Karpas-422 (cell line): ENCODE measurements around the gene KDM4B. TPM values are rescaled to one million over a fixed set of nuclear protein-coding genes. Genes with fewer than 3 reads are reported as not detected.

ENCODE experiments used
- DNase-seq: peaks from one replicate; pipeline ENCODE4 v3.0.0-alpha.2; 2015
- H2AFZ ChIP-seq: fragments of 200-600 bp; sonication (generic); 2 replicates; pipeline ENCODE4 v1.6.1; 2014; ENCODE audit warnings: antibody characterized with exemption, low read length, mixed read lengths
- H3K27ac ChIP-seq: fragments of 200-600 bp; sonication (generic); 2 replicates; pipeline ENCODE4 v1.5.1; 2014; ENCODE audit warnings: mild to moderate bottlenecking, low read length, moderate library complexity
- H3K27me3 ChIP-seq: fragments of 200-600 bp; sonication (generic); 2 replicates; pipeline ENCODE4 v1.6.1; 2014; ENCODE audit warnings: low read length, mixed read lengths
- H3K36me3 ChIP-seq: fragments of 200-600 bp; sonication (generic); 2 replicates; pipeline ENCODE4 v1.6.1; 2014; ENCODE audit warnings: low read length, mixed read lengths; ENCODE audit not compliant: insufficient read depth
- H3K4me1 ChIP-seq: fragments of 200-600 bp; sonication (generic); 2 replicates; pipeline ENCODE4 v1.6.1; 2014; ENCODE audit warnings: mild to moderate bottlenecking, low read length, mixed read lengths
- H3K4me2 ChIP-seq: fragments of 200-600 bp; sonication (generic); 2 replicates; pipeline ENCODE4 v1.6.1; 2014; ENCODE audit warnings: low read length, low read depth, mild to moderate bottlenecking; ENCODE audit not compliant: poor library complexity, severe bottlenecking
- H3K4me3 ChIP-seq: fragments of 200-600 bp; sonication (generic); 2 replicates; pipeline ENCODE4 v1.5.1; 2014; ENCODE audit warnings: mild to moderate bottlenecking, antibody characterized with exemption, low read length, mixed read lengths
- H3K79me2 ChIP-seq: fragments of 200-600 bp; sonication (generic); 2 replicates; pipeline ENCODE4 v1.6.1; 2014; ENCODE audit warnings: mild to moderate bottlenecking, low read length, mixed read lengths
- H3K9ac ChIP-seq: fragments of 200-600 bp; sonication (generic); 2 replicates; pipeline ENCODE4 v1.6.0; 2014; ENCODE audit warnings: low read length
- H3K9me2 ChIP-seq: fragments of 200-600 bp; sonication (generic), shearing (Covaris generic); replicated peaks from 2 replicates; pipeline ENCODE4 v1.6.0; 2014; ENCODE audit warnings: mild to moderate bottlenecking, low read length, moderate library complexity; ENCODE audit not compliant: insufficient read depth
- H3K9me3 ChIP-seq: fragments of 300-700, 200-600 bp; sonication (generic); 2 replicates; pipeline ENCODE4 v1.6.1; 2014; ENCODE audit warnings: low read length, mixed read lengths
- H4K20me1 ChIP-seq: fragments of 200-600 bp; sonication (generic); 2 replicates; pipeline ENCODE4 v1.6.1; 2014; ENCODE audit warnings: mild to moderate bottlenecking, antibody characterized with exemption, low read length, low read depth; ENCODE audit not compliant: insufficient read depth
- total RNA-seq: library from RNA; depleted of rRNA; stranded (reverse); fragments of >200 nt; shearing (Covaris generic); gene quantifications from 2 replicates; pipeline ENCODE4 v1.2.3, GENCODE V29; 2014; ENCODE audit warnings: low replicate concordance

KDM4B gene
- total RNA-seq, 1 experiment from 2014 or later: 50.8 TPM

DNA sequence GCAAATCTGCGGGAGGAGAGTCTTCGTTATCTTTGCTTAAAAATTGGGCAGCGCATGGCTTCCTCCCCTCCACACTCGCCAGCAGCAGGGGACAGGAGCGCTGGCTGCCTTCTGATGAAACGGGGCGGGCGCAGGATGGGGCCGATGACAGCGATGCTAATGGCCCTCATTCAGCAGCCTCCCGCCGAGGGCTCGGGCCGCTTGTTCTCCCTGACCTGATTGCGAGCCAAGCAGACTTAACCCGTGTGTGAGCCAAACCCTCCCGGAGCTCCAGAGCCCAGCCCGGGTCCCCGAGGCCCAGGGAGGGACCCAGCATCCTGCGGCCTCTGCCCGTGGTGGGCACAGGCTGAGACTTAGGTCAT lies 90.3 kb downstream of the KDM4B start:
- no peaks in the 10 kb centered on the region for H3K79me2 ChIP-seq
- no peaks in the 10 kb centered on the region for H3K4me1 ChIP-seq
- H3K27me3 ChIP-seq: no peaks in the 10 kb centered on the region
- peaks cover 7% of the 10 kb centered on the region; the same call in 1 of the 2 replicates for H3K36me3 ChIP-seq
- no peaks in the 10 kb centered on the region for H3K9me2 ChIP-seq
- H4K20me1 ChIP-seq: no peaks in the 10 kb centered on the region
- no peaks in the 10 kb centered on the region; the same call in 1 of the 2 replicates for H3K9me3 ChIP-seq
- no peak overlapping the region for H3K4me3 ChIP-seq
- H3K4me2 ChIP-seq: no peak overlapping the region
- no peak overlapping the region for H3K9ac ChIP-seq
- DNase-seq: no peak
- H3K27ac ChIP-seq: no peak overlapping the region
- no peak overlapping the region for H2AFZ ChIP-seq

- Histone ChIP-seq H3K9me3 (no peaks in the 10 kb centered on the region; the same call in 1 of the 2 replicates), H3K9ac (no peak overlapping the region), H4K20me1 (no peaks in the 10 kb centered on the region), H3K4me3 (no peak overlapping the region), H3K79me2 (no peaks in the 10 kb centered on the region), H2AFZ (no peak overlapping the region), H3K4me2 (no peak overlapping the region), H3K36me3 (peaks cover 7% of the 10 kb centered on the region; the same call in 1 of the 2 replicates), H3K27ac (no peak overlapping the region), H3K9me2 (no peaks in the 10 kb centered on the region), H3K27me3 (no peaks in the 10 kb centered on the region), H3K4me1 (no peaks in the 10 kb centered on the region)
- no peak for DNase-seq
Measured at GRCh38 chr19:5059793-5060192, 90.9 kb downstream of the KDM4B start.

DNA sequence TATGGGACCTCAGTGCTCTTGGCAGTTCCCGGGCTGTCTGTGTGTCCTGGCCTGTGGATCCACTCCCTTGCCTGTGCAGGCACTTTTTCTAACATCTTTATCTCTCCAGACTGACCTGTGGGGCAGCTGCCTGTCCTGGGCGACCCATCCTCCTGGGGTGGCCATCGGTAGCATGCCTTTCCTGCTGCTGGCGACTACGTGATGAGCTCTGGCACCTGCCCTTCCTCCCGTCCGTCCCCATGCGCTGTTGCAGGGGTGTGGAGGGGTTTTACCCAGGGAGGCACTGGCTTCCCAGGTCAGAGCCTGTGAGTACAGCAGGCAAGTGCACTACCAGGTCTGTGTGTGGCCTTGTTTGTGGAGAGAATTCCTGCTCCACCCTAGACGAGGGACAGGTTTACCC lies 93.3 kb downstream of the KDM4B start:
- H3K4me1 ChIP-seq: no peaks in the 10 kb centered on the region
- peaks cover 7% of the 10 kb centered on the region; the same call in 1 of the 2 replicates for H3K36me3 ChIP-seq
- no peaks in the 10 kb centered on the region for H4K20me1 ChIP-seq
- H2AFZ ChIP-seq: no peak overlapping the region
- no peaks in the 10 kb centered on the region; the same call in 1 of the 2 replicates for H3K9me3 ChIP-seq
- H3K27me3 ChIP-seq: no peaks in the 10 kb centered on the region
- no peak for DNase-seq
- no peaks in the 10 kb centered on the region for H3K9me2 ChIP-seq
- H3K9ac ChIP-seq: no peak overlapping the region
- H3K4me3 ChIP-seq: no peak overlapping the region
- no peak overlapping the region for H3K27ac ChIP-seq
- H3K4me2 ChIP-seq: no peak overlapping the region
- H3K79me2 ChIP-seq: no peaks in the 10 kb centered on the region

- Histone ChIP-seq H3K9me2 (no peaks in the 10 kb centered on the region), H3K4me3 (no peak overlapping the region), H3K27ac (no peak overlapping the region), H3K4me2 (no peak overlapping the region), H3K27me3 (no peaks in the 10 kb centered on the region), H3K36me3 (peaks cover 7% of the 10 kb centered on the region; the same call in 1 of the 2 replicates), H4K20me1 (no peaks in the 10 kb centered on the region), H3K9ac (no peak overlapping the region), H2AFZ (no peak overlapping the region), H3K79me2 (no peaks in the 10 kb centered on the region), H3K9me3 (no peaks in the 10 kb centered on the region; the same call in 1 of the 2 replicates), H3K4me1 (no peaks in the 10 kb centered on the region)
- no peak for DNase-seq
Measured at GRCh38 chr19:5062799-5063198, 93.9 kb downstream of the KDM4B start.

GRCh38 chr19:5063873-5064645 lies 95.1 kb downstream of the KDM4B start:
- Histone ChIP-seq H3K4me3 (no peak overlapping the region), H3K4me1 (no peaks in the 10 kb centered on the region), H3K9me3 (no peaks in the 10 kb centered on the region; the same call in 1 of the 2 replicates), H3K36me3 (peaks cover 7% of the 10 kb centered on the region; the same call in 1 of the 2 replicates), H3K27ac (no peak overlapping the region), H2AFZ (no peak overlapping the region), H3K79me2 (no peaks in the 10 kb centered on the region), H4K20me1 (no peaks in the 10 kb centered on the region), H3K4me2 (no peak overlapping the region), H3K27me3 (no peaks in the 10 kb centered on the region), H3K9ac (no peak overlapping the region), H3K9me2 (no peaks in the 10 kb centered on the region)
- DNase-seq: no peak

DNA sequence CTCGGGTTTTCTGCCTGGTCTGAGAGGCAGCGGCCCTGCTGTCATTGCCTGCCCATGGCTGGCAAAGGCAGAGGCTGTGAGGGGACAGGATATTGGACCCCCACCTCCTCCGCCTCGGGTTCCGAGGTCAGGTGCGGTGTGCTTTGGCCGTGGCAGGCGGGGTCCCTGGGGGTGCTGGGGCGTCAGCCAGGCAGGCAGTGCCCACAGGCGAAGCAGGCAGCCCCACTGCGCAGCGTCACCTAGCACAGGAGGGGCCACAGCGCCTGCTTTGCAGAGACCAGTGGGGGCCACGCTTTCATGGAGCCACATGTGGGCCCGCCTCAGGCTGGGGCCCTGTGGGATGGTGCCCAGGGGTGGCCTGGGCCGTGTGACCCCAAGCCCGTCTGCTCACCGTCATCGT lies 96.0 kb downstream of the KDM4B start:
- Histone ChIP-seq H3K9me3 (no peaks in the 10 kb centered on the region; the same call in 1 of the 2 replicates), H3K27me3 (no peaks in the 10 kb centered on the region), H3K9me2 (no peaks in the 10 kb centered on the region), H3K9ac (no peak overlapping the region), H3K4me3 (no peak overlapping the region), H3K4me1 (no peaks in the 10 kb centered on the region), H3K27ac (no peak overlapping the region), H4K20me1 (no peaks in the 10 kb centered on the region), H3K4me2 (no peak overlapping the region), H2AFZ (no peak overlapping the region), H3K79me2 (no peaks in the 10 kb centered on the region), H3K36me3 (peaks cover 7% of the 10 kb centered on the region; the same call in 1 of the 2 replicates)
- no peak for DNase-seq

DNA sequence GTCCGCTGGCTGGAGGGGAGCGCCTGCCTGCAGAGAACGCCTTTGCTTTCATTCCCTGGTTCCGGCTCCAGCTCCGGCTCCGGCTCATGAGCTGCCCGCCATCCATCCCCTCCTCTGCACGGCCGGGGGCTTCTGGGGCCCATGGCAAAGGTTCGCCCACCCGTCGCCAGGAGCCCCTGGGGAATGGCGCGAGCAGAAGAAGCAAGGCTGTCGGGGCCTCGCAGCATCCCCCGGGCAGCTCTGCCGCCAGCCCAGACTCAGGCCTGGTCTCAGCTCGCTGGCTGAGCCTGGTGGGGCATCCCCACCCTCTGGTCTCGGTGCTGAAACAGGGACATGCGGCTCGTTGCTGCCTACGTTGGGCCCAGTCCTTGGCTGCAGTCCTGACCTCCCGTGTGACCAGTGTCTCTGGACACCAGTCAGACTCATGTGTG lies 96.8 kb downstream of the KDM4B start:
- Histone ChIP-seq H3K9ac (no peak overlapping the region), H3K27me3 (no peaks in the 10 kb centered on the region), H2AFZ (no peak overlapping the region), H3K4me3 (no peak overlapping the region), H3K9me2 (no peaks in the 10 kb centered on the region), H3K4me2 (no peak overlapping the region), H3K4me1 (no peaks in the 10 kb centered on the region), H4K20me1 (no peaks in the 10 kb centered on the region), H3K9me3 (no peaks in the 10 kb centered on the region; the same call in 1 of the 2 replicates), H3K36me3 (peaks cover 7% of the 10 kb centered on the region; the same call in 1 of the 2 replicates), H3K27ac (no peak overlapping the region), H3K79me2 (no peaks in the 10 kb centered on the region)
- no peak for DNase-seq

GRCh38 chr19:5066768-5067167 lies 97.9 kb downstream of the KDM4B start:
- H4K20me1 ChIP-seq: no peaks in the 10 kb centered on the region
- no peak for DNase-seq
- no peaks in the 10 kb centered on the region for H3K4me1 ChIP-seq
- no peak overlapping the region for H3K27ac ChIP-seq
- no peak overlapping the region for H3K4me3 ChIP-seq
- H3K9ac ChIP-seq: no peak overlapping the region
- no peaks in the 10 kb centered on the region for H3K79me2 ChIP-seq
- H3K9me3 ChIP-seq: no peaks in the 10 kb centered on the region; the same call in 1 of the 2 replicates
- H2AFZ ChIP-seq: no peak overlapping the region
- H3K27me3 ChIP-seq: no peaks in the 10 kb centered on the region
- H3K36me3 ChIP-seq: peaks cover 1% of the 10 kb centered on the region; the same call in 1 of the 2 replicates
- H3K9me2 ChIP-seq: no peaks in the 10 kb centered on the region
- H3K4me2 ChIP-seq: no peak overlapping the region
